NCI-H2107 (cell line): Measurements from ENCODE around the gene DLG3.
"Not testable (repeated sequence)": the region's sequence is repeated elsewhere in the genome, so short reads cannot be mapped to it uniquely, and the experiment has no call there.

Experiments used
- DNase-seq: peaks from one replicate; lab custom pipeline; 2025; lab: John Stamatoyannopoulos, UW

The DLG3 gene

GRCh38 chrX:70476934-70477733, 32.5 kb downstream of the DLG3 start:
- no peak for DNase-seq

GRCh38 chrX:70477734-70478075, 33.1 kb downstream of the DLG3 start:
- DNase-seq, result no peak

- no peak for DNase-seq
These were observed 34.1 kb downstream of the DLG3 start for GRCh38 chrX:70478526-70479245.

GRCh38 chrX:70479247-70479921, 34.7 kb downstream of the DLG3 start:
- no peak for DNase-seq

- no peak for DNase-seq
These were observed 35.5 kb downstream of the DLG3 start for GRCh38 chrX:70479922-70480659.

- no peak for DNase-seq
These were observed 36.0 kb downstream of the DLG3 start for GRCh38 chrX:70480660-70481018.

GRCh38 chrX:70481471-70482270, 37.0 kb downstream of the DLG3 start:
- DNase-seq, result peak; percentile 20

- DNase-seq, result no peak
These were observed 37.7 kb downstream of the DLG3 start for GRCh38 chrX:70482300-70482699.

- DNase-seq, result no peak
These were observed 40.8 kb downstream of the DLG3 start for GRCh38 chrX:70485466-70485865.

GRCh38 chrX:70488856-70489255, 44.2 kb downstream of the DLG3 start:
- no peak for DNase-seq

- DNase-seq, result no peak
These were observed 49.8 kb downstream of the DLG3 start for GRCh38 chrX:70494441-70494840.

GRCh38 chrX:70496491-70496890, 51.9 kb downstream of the DLG3 start:
- no peak for DNase-seq

- no peak for DNase-seq
These were observed 52.4 kb downstream of the DLG3 start for GRCh38 chrX:70497026-70497425.

- DNase-seq, result no peak
These were observed 53.5 kb downstream of the DLG3 start for GRCh38 chrX:70498129-70498528.

GRCh38 chrX:70500826-70501225, 56.2 kb downstream of the DLG3 start:
- DNase-seq, result no peak

- DNase-seq, result no peak
These were observed 60.3 kb downstream of the DLG3 start for GRCh38 chrX:70504772-70505450.

- no peak for DNase-seq
These were observed 60.8 kb downstream of the DLG3 start for GRCh38 chrX:70505451-70505841.

GRCh38 chrX:70508296-70508911, 63.8 kb downstream of the DLG3 start:
- DNase-seq, result no peak

GRCh38 chrX:70509078-70509477, 64.4 kb downstream of the DLG3 start:
- DNase-seq, result no peak

GRCh38 chrX:70515270-70515669, 70.6 kb downstream of the DLG3 start:
- not testable (repeated sequence) for DNase-seq

- not testable (repeated sequence) for DNase-seq
These were observed 71.1 kb downstream of the DLG3 start for GRCh38 chrX:70515692-70516091.
